ENCODE results near the gene RGS3. TPM values are rescaled to one million over a fixed set of nuclear protein-coding genes. Genes with fewer than 3 reads are reported as not detected.

The RGS3 gene
- polyA plus RNA-seq, 1 of the 3 experiments (the other 2 are of a cell fraction), result 50.6 TPM

DNA sequence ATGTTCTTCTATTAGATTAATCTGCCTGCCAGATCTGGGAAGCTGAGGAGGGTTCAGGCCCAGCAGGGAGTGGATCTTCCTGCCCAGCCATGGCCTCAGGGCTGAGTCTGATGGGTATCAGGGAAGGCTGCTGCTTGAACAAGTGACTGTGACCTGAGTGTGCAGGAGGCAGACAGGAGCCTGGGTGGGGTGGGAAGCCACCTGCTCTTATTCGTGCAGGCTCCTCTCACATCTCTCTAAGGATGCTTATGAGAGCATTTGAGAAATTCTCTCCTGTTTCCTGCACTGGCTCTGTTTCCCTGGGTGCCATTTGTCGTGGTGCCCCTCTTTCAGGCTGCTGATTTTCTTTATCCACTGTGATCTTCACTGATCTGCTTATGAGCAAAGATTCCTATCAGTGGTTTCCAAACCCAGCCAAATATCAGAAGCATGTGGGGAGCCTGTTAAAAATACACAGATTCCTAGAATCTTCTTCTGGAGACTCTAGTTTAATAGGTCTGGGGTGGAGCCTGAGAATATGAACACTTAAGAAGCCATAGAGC is 2.1 kb downstream of the RGS3 start:
- CTCF ChIA-PET, result interaction anchor here (1.3 to 4.7 kb wide), 4 partner anchors 19 to 126 kb away, joined by 4 to 22 read pairs (median 11); no protein-coding TSS in a partner anchor
- 41% methylated on average over 2 of the region's 2 CpGs for WGBS (ENCODE audit: low lambda C conversion rate)
- Histone ChIP-seq H4K20me1 (ENCODE audit: insufficient read depth) (no peaks in the 10 kb centered on the region), H3K9me2 (no peaks in the 10 kb centered on the region), H3K27ac (ENCODE audit: low read depth in 2 of 2, low read length in 1 of 2) (peak overlapping the region in 1 of 2 experiments; percentile 62; a peak in 2 of 4 replicates), H3K4me1 (ENCODE audit: control insufficient read depth in 1 of 2, insufficient read depth in 2 of 2, low read depth in 1 of 2, low read length in 1 of 2) (peaks cover 0 to 24% of the 10 kb centered on the region in 2 experiments; a peak in 2 of 4 replicates), H3K4me3 (ENCODE audit: low read depth in 2 of 2, low read length in 1 of 2) (no peak overlapping the region), H3K79me2 (ENCODE audit: insufficient read depth) (no peaks in the 10 kb centered on the region), H3F3A (replicated peaks; ENCODE audit: insufficient read depth) (no peaks in the 10 kb centered on the region), H3K9ac (no peak overlapping the region), H3K27me3 (ENCODE audit: insufficient read depth) (no peaks in the 10 kb centered on the region), H2AFZ (ENCODE audit: low read depth) (no peak overlapping the region), H3K9me3 (peaks cover 5% of the 10 kb centered on the region; the same call in 1 of the 2 replicates), H3K36me3 (replicated peaks in 1 of 2; ENCODE audit: control insufficient read depth in 1 of 2, insufficient read depth in 2 of 2, low read length in 1 of 2) (no peaks in the 10 kb centered on the region), H3K4me2 (no peak overlapping the region)
- TF ChIP-seq, protein P1, sequence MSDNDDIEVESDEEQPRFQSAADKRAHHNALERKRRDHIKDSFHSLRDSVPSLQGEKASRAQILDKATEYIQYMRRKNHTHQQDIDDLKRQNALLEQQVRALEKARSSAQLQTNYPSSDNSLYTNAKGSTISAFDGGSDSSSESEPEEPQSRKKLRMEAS (IDR thresholded peaks at IDR 0.05; ENCODE audit: low read depth), result no peak
- peak; percentile 92 for TF ChIP-seq GATA2 (CRISPR knock-in tag; IDR thresholded peaks at IDR 0.05)
- no peak for TF ChIP-seq ELF1 (IDR thresholded peaks at IDR 0.05)
- TF ChIP-seq MXI1 (IDR thresholded peaks at IDR 0.05; ENCODE audit: low read depth, low read length), result 0 out of 2 replicates have a peak, but pooled peaks have one; percentile 4
- TF ChIP-seq RAD21 (IDR thresholded peaks at IDR 0.05; ENCODE audit: low read length), result no peak
- TF ChIP-seq FOXJ3 (CRISPR knock-in tag; IDR thresholded peaks at IDR 0.05), result peak; percentile 70; the same call in 1 of the 2 replicates
- TF ChIP-seq, protein P2, sequence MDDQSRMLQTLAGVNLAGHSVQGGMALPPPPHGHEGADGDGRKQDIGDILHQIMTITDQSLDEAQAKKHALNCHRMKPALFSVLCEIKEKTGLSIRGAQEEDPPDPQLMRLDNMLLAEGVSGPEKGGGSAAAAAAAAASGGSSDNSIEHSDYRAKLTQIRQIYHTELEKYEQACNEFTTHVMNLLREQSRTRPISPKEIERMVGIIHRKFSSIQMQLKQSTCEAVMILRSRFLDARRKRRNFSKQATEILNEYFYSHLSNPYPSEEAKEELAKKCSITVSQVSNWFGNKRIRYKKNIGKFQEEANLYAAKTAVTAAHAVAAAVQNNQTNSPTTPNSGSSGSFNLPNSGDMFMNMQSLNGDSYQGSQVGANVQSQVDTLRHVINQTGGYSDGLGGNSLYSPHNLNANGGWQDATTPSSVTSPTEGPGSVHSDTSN (IDR thresholded peaks at IDR 0.05), result no peak
- TF ChIP-seq EP300 (IDR thresholded peaks at IDR 0.05; ENCODE audit: borderline replicate concordance in 1 of 2, low read depth in 1 of 2, low read length in 1 of 2), result peak in 1 of 2 experiments; percentile 40; a peak in 1 of 4 replicates
- TF ChIP-seq NRF1 (IDR thresholded peaks at IDR 0.05; ENCODE audit: low read depth, low read length), result no peak
- POLR2A ChIA-PET, result interaction anchor here (0.8 kb wide), 1 partner anchor 55 kb away, joined by 3 read pairs; the partner anchor contains the start of genes C9orf43 and POLE3
- peak; percentile 68 for DNase-seq

DNA sequence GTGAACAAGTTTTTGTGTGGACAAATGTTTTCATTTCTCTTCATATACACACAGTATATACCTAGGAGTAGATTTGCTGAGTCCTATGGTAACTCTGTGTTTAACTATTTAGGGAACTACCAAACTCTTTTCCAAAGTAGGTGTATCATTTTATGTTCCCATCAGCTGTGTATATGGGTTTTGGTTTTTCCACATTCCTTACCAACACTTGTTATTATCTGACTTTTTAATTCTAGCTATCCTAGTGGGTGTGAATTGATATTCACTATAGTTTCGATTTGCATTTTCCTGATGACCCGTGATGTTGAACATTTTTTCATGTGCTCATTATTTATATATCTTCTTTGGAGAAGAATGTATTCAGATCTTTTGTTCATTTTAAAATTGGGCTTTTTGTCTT is 3.7 kb downstream of the RGS3 start:
- no peak for DNase-seq
- POLR2A ChIA-PET, result no interaction called here
- WGBS (ENCODE audit: low lambda C conversion rate), result 88% methylated on average over 2 of the region's 2 CpGs
- no peak for TF ChIP-seq GABPA (IDR thresholded peaks at IDR 0.05; ENCODE audit: low read depth)
- TF ChIP-seq, protein P1 (IDR thresholded peaks at IDR 0.05; ENCODE audit: low read depth), result no peak
- TF ChIP-seq, protein P3, sequence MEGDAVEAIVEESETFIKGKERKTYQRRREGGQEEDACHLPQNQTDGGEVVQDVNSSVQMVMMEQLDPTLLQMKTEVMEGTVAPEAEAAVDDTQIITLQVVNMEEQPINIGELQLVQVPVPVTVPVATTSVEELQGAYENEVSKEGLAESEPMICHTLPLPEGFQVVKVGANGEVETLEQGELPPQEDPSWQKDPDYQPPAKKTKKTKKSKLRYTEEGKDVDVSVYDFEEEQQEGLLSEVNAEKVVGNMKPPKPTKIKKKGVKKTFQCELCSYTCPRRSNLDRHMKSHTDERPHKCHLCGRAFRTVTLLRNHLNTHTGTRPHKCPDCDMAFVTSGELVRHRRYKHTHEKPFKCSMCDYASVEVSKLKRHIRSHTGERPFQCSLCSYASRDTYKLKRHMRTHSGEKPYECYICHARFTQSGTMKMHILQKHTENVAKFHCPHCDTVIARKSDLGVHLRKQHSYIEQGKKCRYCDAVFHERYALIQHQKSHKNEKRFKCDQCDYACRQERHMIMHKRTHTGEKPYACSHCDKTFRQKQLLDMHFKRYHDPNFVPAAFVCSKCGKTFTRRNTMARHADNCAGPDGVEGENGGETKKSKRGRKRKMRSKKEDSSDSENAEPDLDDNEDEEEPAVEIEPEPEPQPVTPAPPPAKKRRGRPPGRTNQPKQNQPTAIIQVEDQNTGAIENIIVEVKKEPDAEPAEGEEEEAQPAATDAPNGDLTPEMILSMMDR (IDR thresholded peaks at IDR 0.05), result no peak
- no peak for TF ChIP-seq MEF2A (IDR thresholded peaks at IDR 0.05; ENCODE audit: borderline replicate concordance, low read depth)
- TF ChIP-seq TEAD4 (IDR thresholded peaks at IDR 0.05; ENCODE audit: borderline replicate concordance, insufficient read depth), result no peak
- TF ChIP-seq NRF1 (IDR thresholded peaks at IDR 0.05; ENCODE audit: low read depth, low read length), result no peak
- TF ChIP-seq TAF1 (IDR thresholded peaks at IDR 0.05; ENCODE audit: borderline replicate concordance, low read depth, low read length), result no peak
- no peak for TF ChIP-seq YY1 (IDR thresholded peaks at IDR 0.05; ENCODE audit: low read depth)
- TF ChIP-seq TCF12 (IDR thresholded peaks at IDR 0.05), result no peak
- no peak for TF ChIP-seq ELF1 (IDR thresholded peaks at IDR 0.05)
- TF ChIP-seq GATA2 (CRISPR knock-in tag; IDR thresholded peaks at IDR 0.05), result no peak
- TF ChIP-seq, protein P2 (IDR thresholded peaks at IDR 0.05), result no peak
- TF ChIP-seq RFX5 (IDR thresholded peaks at IDR 0.05; ENCODE audit: low read length), result no peak
- no peak for TF ChIP-seq FOXM1 (IDR thresholded peaks at IDR 0.05; ENCODE audit: low read depth)
- TF ChIP-seq, protein P4, sequence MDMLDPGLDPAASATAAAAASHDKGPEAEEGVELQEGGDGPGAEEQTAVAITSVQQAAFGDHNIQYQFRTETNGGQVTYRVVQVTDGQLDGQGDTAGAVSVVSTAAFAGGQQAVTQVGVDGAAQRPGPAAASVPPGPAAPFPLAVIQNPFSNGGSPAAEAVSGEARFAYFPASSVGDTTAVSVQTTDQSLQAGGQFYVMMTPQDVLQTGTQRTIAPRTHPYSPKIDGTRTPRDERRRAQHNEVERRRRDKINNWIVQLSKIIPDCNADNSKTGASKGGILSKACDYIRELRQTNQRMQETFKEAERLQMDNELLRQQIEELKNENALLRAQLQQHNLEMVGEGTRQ (IDR thresholded peaks at IDR 0.05; ENCODE audit: borderline replicate concordance, low read depth, low read length), result no peak

More for the DNA sequence above, 3.7 kb downstream of the RGS3 start:
- Histone ChIP-seq H4K20me1 (ENCODE audit: insufficient read depth) (no peaks in the 10 kb centered on the region), H3K4me2 (no peak overlapping the region), H3K9me3 (peaks cover 5% of the 10 kb centered on the region; the same call in 1 of the 2 replicates), H3K36me3 (replicated peaks in 1 of 2; ENCODE audit: control insufficient read depth in 1 of 2, insufficient read depth in 2 of 2, low read length in 1 of 2) (no peaks in the 10 kb centered on the region), H3K27me3 (ENCODE audit: insufficient read depth) (no peaks in the 10 kb centered on the region), H3K4me1 (ENCODE audit: control insufficient read depth in 1 of 2, insufficient read depth in 2 of 2, low read depth in 1 of 2, low read length in 1 of 2) (peaks cover 0 to 24% of the 10 kb centered on the region in 2 experiments; a peak in 2 of 4 replicates), H3K79me2 (ENCODE audit: insufficient read depth) (no peaks in the 10 kb centered on the region), H3K9me2 (no peaks in the 10 kb centered on the region), H2AFZ (ENCODE audit: low read depth) (no peak overlapping the region), H3F3A (replicated peaks; ENCODE audit: insufficient read depth) (no peaks in the 10 kb centered on the region), H3K27ac (ENCODE audit: low read depth in 2 of 2, low read length in 1 of 2) (no peak overlapping the region), H3K9ac (no peak overlapping the region), H3K4me3 (ENCODE audit: low read depth in 2 of 2, low read length in 1 of 2) (no peak overlapping the region)
- CTCF ChIA-PET, result interaction anchor here (1.0 to 4.1 kb wide), 2 partner anchors 21 to 188 kb away, joined by 4 to 22 read pairs; no protein-coding TSS in a partner anchor
